Measurements from ENCODE around the gene LSM6. TPM values are rescaled to one million over a fixed set of nuclear protein-coding genes. Genes with fewer than 3 reads are reported as not detected.
A peak's percentile ranks its signal among the peaks of the same experiment; 100 is the strongest.

LSM6 gene
- total and polyA plus RNA-seq, 9 donors, result 39.4 to 52.3 (median 42.7) TPM

DNA sequence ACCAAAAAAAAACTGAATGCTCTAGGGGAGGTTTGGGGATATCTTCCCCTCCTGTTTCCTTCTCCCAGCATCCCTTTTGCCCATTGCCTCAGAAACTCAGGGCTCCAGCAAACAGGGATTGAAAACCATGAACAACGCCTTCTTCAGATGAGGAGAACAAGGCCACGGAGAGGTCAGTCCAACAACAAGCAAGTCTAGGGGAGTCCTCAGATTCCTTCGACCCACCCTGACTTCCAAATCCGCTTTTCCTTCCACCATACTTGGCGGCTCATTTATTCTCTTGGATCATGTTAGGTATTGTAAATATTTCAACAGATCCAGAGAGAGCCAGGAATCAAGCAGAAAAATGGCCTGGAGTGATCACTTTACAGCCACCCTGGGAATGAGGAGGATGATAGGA lies 60.7 kb downstream of the LSM6 start:
- peak overlapping the region; percentile 26 for H3K27ac ChIP-seq (ENCODE audit: low read length)
- peak; percentile 88 for DNase-seq
- WGBS (ENCODE audit: insufficient coverage), result no CpG with 5 or more reads among the region's 5 CpGs
- H3K4me1 ChIP-seq (ENCODE audit: control insufficient read depth, insufficient read depth, low read length), result peaks cover 5% of the 10 kb centered on the region
- no peaks in the 10 kb centered on the region for H3K27me3 ChIP-seq (ENCODE audit: control insufficient read depth, insufficient read depth, low read length)
- no peaks in the 10 kb centered on the region for H3K36me3 ChIP-seq (ENCODE audit: control insufficient read depth, insufficient read depth, low read length)
- no peak overlapping the region for H3K4me3 ChIP-seq (ENCODE audit: low read length)
- no peaks in the 10 kb centered on the region for H3K9me3 ChIP-seq (replicated peaks; ENCODE audit: control insufficient read depth, low read depth, low read length)

DNA sequence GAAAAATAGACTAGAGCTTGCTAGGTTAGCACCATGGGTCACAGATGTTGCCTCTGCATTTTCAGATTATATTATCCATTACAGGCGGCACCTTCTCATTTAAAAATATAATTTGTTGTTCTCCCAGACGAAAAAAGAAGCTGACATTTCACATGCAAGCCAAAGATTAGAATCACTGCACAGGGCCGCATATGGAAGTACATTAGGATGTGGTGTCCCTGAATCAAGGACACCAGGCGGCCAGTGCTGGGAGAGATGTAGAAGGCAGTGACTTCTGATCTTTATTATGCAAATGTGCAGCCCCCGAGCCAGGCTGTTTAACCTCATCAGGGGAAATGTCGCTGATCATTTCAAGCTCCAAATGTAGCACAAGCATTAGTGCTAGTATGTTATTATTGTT lies 61.6 kb downstream of the LSM6 start:
- 83% methylated on average over 2 of the region's 6 CpGs for WGBS (ENCODE audit: insufficient coverage)
- Histone ChIP-seq H3K36me3 (ENCODE audit: control insufficient read depth, insufficient read depth, low read length) (no peaks in the 10 kb centered on the region), H3K4me3 (ENCODE audit: low read length) (no peak overlapping the region), H3K27ac (ENCODE audit: low read length) (no peak overlapping the region), H3K27me3 (ENCODE audit: control insufficient read depth, insufficient read depth, low read length) (no peaks in the 10 kb centered on the region), H3K4me1 (ENCODE audit: control insufficient read depth, insufficient read depth, low read length) (peaks cover 8% of the 10 kb centered on the region), H3K9me3 (replicated peaks; ENCODE audit: control insufficient read depth, low read depth, low read length) (no peaks in the 10 kb centered on the region)
- DNase-seq, result no peak

DNA sequence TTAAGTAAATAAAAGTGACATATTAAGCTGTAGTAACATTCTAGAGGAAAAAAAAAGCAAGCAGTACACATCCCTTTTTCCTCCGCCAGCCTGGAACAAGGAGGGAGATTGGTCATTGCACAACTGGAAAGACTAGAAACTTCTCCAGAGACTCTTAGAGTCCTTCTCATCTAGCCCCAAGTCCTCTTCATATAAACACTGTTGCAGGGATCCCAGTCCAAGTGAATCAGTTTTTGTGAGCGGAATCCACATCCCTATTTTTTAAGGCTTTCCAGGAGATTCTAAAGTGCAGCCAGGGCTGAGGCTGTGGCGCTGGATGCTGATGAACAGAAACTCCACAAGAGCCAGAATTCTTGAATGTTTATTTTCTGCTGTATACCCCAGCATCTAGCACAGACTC lies 62.6 kb downstream of the LSM6 start:
- no peaks in the 10 kb centered on the region for H3K9me3 ChIP-seq (replicated peaks; ENCODE audit: control insufficient read depth, low read depth, low read length)
- no peaks in the 10 kb centered on the region for H3K27me3 ChIP-seq (ENCODE audit: control insufficient read depth, insufficient read depth, low read length)
- H3K4me1 ChIP-seq (ENCODE audit: control insufficient read depth, insufficient read depth, low read length), result peaks cover 15% of the 10 kb centered on the region
- H3K36me3 ChIP-seq (ENCODE audit: control insufficient read depth, insufficient read depth, low read length), result no peaks in the 10 kb centered on the region
- H3K27ac ChIP-seq (ENCODE audit: low read length), result peak overlapping the region; percentile 15
- DNase-seq, result peak; percentile 91
- H3K4me3 ChIP-seq (ENCODE audit: low read length), result no peak overlapping the region
- 57% methylated on average over 1 of the region's 3 CpGs for WGBS (ENCODE audit: insufficient coverage)

Other genes starting within 250 kb of the LSM6 start
- gene ZNF827, start 236.9 kb upstream of the LSM6 start, total RNA-seq, result 13.6 TPM
- gene ZNF827, start 236.9 kb upstream of the LSM6 start, polyA plus RNA-seq (ENCODE audit: insufficient read depth in 1 of 8, insufficient read length in 8 of 8, low replicate concordance in 1 of 8), result 10 to 100 TPM; 13.2 to 19.1 (median 16.7) TPM
- gene REELD1, start 38.8 kb downstream of the LSM6 start, total RNA-seq, result not detected
- under 1 TPM in 3 of 8 donors, not detected in 5; 0.08 to 0.13 (median 0.11) TPM for gene REELD1, start 38.8 kb downstream of the LSM6 start, polyA plus RNA-seq (ENCODE audit: insufficient read depth in 1 of 8, insufficient read length in 8 of 8, low replicate concordance in 1 of 8)